PC-9 (cell line): ENCODE data around the gene MAP1A. TPM values are rescaled to one million over a fixed set of nuclear protein-coding genes. Genes with fewer than 3 reads are reported as not detected.

Experiments used
- BruUV-seq: library from RNA; stranded (reverse); fragments of 400-500 nt; replicated peaks from 2 replicates; lab custom pipeline; 2021; lab: Mats Ljungman, UMichigan
- CTCF ChIA-PET: fragments of 300-600 bp; sonication (Branson Sonifier 250); formaldehyde crosslinking; loops from one replicate; lab custom pipeline; 2022; ENCODE audit warnings: antibody characterized with exemption; lab: Charles Lee
- POLR2A ChIA-PET: fragments of 300-600 bp; sonication (Branson Sonifier 250); formaldehyde crosslinking; loops from one replicate; lab custom pipeline; 2022; ENCODE audit warnings: antibody characterized with exemption; ENCODE audit not compliant: unreplicated experiment; lab: Charles Lee
- DNase-seq, 2 experiments: peaks; one replicate each; pipeline versions ENCODE4 v3.0.0 to v3.0.0-alpha.2; 2015 to 2022; ENCODE audit warnings: mixed read lengths in 1 of 2
- H2AFZ ChIP-seq: fragments of 200-600 bp; sonication (generic); 2 replicates; pipeline ENCODE4 v1.8.1; 2017; ENCODE audit warnings: antibody characterized with exemption
- H3F3A ChIP-seq: fragments of 200-600 bp; sonication (generic); 2 replicates; pipeline ENCODE4 v1.8.1; 2017; ENCODE audit warnings: antibody characterized with exemption, mild to moderate bottlenecking, low read depth; ENCODE audit not compliant: insufficient read depth
- H3K27ac ChIP-seq: fragments of 200-600 bp; sonication (generic); 2 replicates; pipeline ENCODE4 v1.6.1; 2016; ENCODE audit warnings: mixed run types
- H3K27me3 ChIP-seq: fragments of 200-600 bp; sonication (generic); 2 replicates; pipeline ENCODE4 v1.6.1; 2016; ENCODE audit warnings: low read depth, mixed run types; ENCODE audit not compliant: insufficient read depth
- H3K36me3 ChIP-seq: fragments of 200-600 bp; sonication (generic); 2 replicates; pipeline ENCODE4 v1.6.1; 2016; ENCODE audit warnings: low read depth, mixed run types
- H3K4me1 ChIP-seq: fragments of 200-600 bp; sonication (generic); replicated peaks from 2 replicates; pipeline ENCODE4 v1.6.1; 2016; ENCODE audit warnings: mixed run types; ENCODE audit not compliant: insufficient read depth
- H3K4me2 ChIP-seq: fragments of 200-600 bp; sonication (generic); 2 replicates; pipeline ENCODE4 v1.6.1; 2017; ENCODE audit warnings: mixed run types
- H3K4me3 ChIP-seq: fragments of 200-600 bp; sonication (generic); 2 replicates; pipeline ENCODE4 v1.6.1; 2016; ENCODE audit warnings: mixed run types
- H3K79me2 ChIP-seq: fragments of 200-600 bp; sonication (generic); 2 replicates; pipeline ENCODE4 v1.6.1; 2017; ENCODE audit warnings: low read depth, mixed run types
- H3K9me2 ChIP-seq: fragments of 200-600 bp; sonication (generic); 2 replicates; pipeline ENCODE4 v1.8.1; 2017; ENCODE audit warnings: mild to moderate bottlenecking; ENCODE audit not compliant: insufficient read depth
- H3K9me3 ChIP-seq: fragments of 200-600 bp; sonication (generic); 2 replicates; pipeline ENCODE4 v1.8.1; 2016; ENCODE audit warnings: low read depth; ENCODE audit not compliant: insufficient read depth
- H4K20me1 ChIP-seq: fragments of 200-600 bp; sonication (generic); 2 replicates; pipeline ENCODE4 v1.8.1; 2017; ENCODE audit not compliant: insufficient read depth
- EZH2 ChIP-seq: fragments of 200-600 bp; sonication (generic); IDR thresholded peaks from 2 replicates; pipeline ENCODE4 v1.8.0; 2017; ENCODE audit warnings: antibody characterized with exemption, low read depth
- intact Hi-C: fragments of 100-400 bp; cut with micrococcal nuclease; formaldehyde crosslinking; loops from one replicate; pipeline ENCODE4 v1.10.0; 2022; ENCODE audit not compliant: unreplicated experiment
- total RNA-seq: library from RNA; stranded (reverse); gene quantifications from 2 replicates; pipeline ENCODE4 v1.2.3, GENCODE V29; 2021
- TF ChIP-seq, protein P1 (sequence below): fragments of 200-600 bp; sonication (generic); conservative IDR thresholded peaks from 2 replicates; pipeline ENCODE4 v1.6.1; 2017; ENCODE audit warnings: mixed run types, antibody characterized with exemption, mild to moderate bottlenecking, moderate library complexity

MAP1A gene
- total RNA-seq, 1 experiment from 2014 or later, result 2.1 TPM

GRCh38 chr15:43487271-43487895, 30.0 kb upstream of the MAP1A start:
- H3K9me3 ChIP-seq, result no peaks in the 10 kb centered on the region
- H3K27ac ChIP-seq, result no peak overlapping the region
- H3K36me3 ChIP-seq, result no peaks in the 10 kb centered on the region
- intact Hi-C loops, result no loop called here
- no peak overlapping the region for H2AFZ ChIP-seq
- H3K4me2 ChIP-seq, result no peak overlapping the region
- no peaks in the 10 kb centered on the region for H3K9me2 ChIP-seq
- H4K20me1 ChIP-seq, result no peaks in the 10 kb centered on the region; the same call in 1 of the 2 replicates
- no peaks in the 10 kb centered on the region for H3K27me3 ChIP-seq
- no peaks in the 10 kb centered on the region for H3F3A ChIP-seq
- POLR2A ChIA-PET, result interaction anchor here (0.7 kb wide), 1 partner anchor 18 kb away, joined by 4 read pairs; no protein-coding TSS in a partner anchor
- no peak overlapping the region for H3K4me3 ChIP-seq
- no peak for DNase-seq
- TF ChIP-seq EZH2, result no peak
- TF ChIP-seq, protein P1, sequence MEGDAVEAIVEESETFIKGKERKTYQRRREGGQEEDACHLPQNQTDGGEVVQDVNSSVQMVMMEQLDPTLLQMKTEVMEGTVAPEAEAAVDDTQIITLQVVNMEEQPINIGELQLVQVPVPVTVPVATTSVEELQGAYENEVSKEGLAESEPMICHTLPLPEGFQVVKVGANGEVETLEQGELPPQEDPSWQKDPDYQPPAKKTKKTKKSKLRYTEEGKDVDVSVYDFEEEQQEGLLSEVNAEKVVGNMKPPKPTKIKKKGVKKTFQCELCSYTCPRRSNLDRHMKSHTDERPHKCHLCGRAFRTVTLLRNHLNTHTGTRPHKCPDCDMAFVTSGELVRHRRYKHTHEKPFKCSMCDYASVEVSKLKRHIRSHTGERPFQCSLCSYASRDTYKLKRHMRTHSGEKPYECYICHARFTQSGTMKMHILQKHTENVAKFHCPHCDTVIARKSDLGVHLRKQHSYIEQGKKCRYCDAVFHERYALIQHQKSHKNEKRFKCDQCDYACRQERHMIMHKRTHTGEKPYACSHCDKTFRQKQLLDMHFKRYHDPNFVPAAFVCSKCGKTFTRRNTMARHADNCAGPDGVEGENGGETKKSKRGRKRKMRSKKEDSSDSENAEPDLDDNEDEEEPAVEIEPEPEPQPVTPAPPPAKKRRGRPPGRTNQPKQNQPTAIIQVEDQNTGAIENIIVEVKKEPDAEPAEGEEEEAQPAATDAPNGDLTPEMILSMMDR, result no peak
- BruUV-seq, result no TSS peak
- peaks cover 16% of the 10 kb centered on the region for H3K79me2 ChIP-seq
- CTCF ChIA-PET, result interaction anchor here (0.7 kb wide), 1 partner anchor 39 kb away, joined by 3 read pairs; no protein-coding TSS in a partner anchor
- H3K4me1 ChIP-seq, result peaks cover 5% of the 10 kb centered on the region; the same call in 1 of the 2 replicates

- peaks cover 18% of the 10 kb centered on the region for H3K79me2 ChIP-seq
- TF ChIP-seq, protein P1, result no peak
- no peak for TF ChIP-seq EZH2
- POLR2A ChIA-PET, result no interaction called here
- no peaks in the 10 kb centered on the region for H3F3A ChIP-seq
- H2AFZ ChIP-seq, result no peak overlapping the region
- H4K20me1 ChIP-seq, result no peaks in the 10 kb centered on the region; the same call in 1 of the 2 replicates
- no peaks in the 10 kb centered on the region for H3K9me2 ChIP-seq
- no peak overlapping the region for H3K27ac ChIP-seq
- H3K4me2 ChIP-seq, result no peak overlapping the region
- CTCF ChIA-PET, result no interaction called here
- no peak overlapping the region for H3K4me3 ChIP-seq
- peaks cover 8% of the 10 kb centered on the region; the same call in 1 of the 2 replicates for H3K4me1 ChIP-seq
- no peak for DNase-seq
- intact Hi-C loops, result no loop called here
- no TSS peak for BruUV-seq
- no peaks in the 10 kb centered on the region for H3K27me3 ChIP-seq
- H3K36me3 ChIP-seq, result no peaks in the 10 kb centered on the region
- H3K9me3 ChIP-seq, result no peaks in the 10 kb centered on the region
Observed at GRCh38 chr15:43488790-43489189, 28.6 kb upstream of the MAP1A start.

- H3K36me3 ChIP-seq, result no peaks in the 10 kb centered on the region
- H4K20me1 ChIP-seq, result no peaks in the 10 kb centered on the region
- ChIA-PET CTCF (no interaction called here), POLR2A (no interaction called here)
- no peaks in the 10 kb centered on the region for H3K9me2 ChIP-seq
- intact Hi-C loops, result no loop called here
- TF ChIP-seq, protein P1, result no peak
- no peak for TF ChIP-seq EZH2
- H3K4me2 ChIP-seq, result no peak overlapping the region
- no peaks in the 10 kb centered on the region for H3F3A ChIP-seq
- peaks cover 18% of the 10 kb centered on the region for H3K79me2 ChIP-seq
- no peaks in the 10 kb centered on the region for H3K9me3 ChIP-seq
- no peak overlapping the region for H3K4me3 ChIP-seq
- no TSS peak for BruUV-seq
- no peak for DNase-seq
- no peak overlapping the region for H2AFZ ChIP-seq
- peaks cover 8% of the 10 kb centered on the region; the same call in 1 of the 2 replicates for H3K4me1 ChIP-seq
- no peaks in the 10 kb centered on the region for H3K27me3 ChIP-seq
- H3K27ac ChIP-seq, result no peak overlapping the region
Observed at GRCh38 chr15:43489191-43489590, 28.2 kb upstream of the MAP1A start.
